ENCODE measurements around the gene TXNDC11.

DNA sequence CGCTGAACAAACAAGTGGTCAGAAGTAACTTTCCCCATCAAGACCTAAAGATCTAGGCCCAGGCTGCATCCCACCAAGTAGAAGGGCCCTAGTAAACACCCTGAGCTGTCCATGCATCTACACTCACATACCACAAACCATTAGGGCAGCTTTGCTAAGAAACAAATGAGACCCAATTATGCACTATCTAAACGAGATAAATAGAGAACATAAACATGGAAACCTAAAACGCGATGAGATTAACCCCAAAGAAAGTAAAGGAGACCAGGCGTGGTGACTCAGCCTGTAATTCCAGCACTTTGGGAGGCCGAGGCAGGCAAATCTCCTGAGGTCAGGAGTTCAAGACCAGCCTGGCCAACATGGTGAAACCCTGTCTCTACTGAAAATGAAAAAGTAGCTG is 5.8 kb downstream of the TXNDC11 start:
- TF ChIP-seq, protein P1, sequence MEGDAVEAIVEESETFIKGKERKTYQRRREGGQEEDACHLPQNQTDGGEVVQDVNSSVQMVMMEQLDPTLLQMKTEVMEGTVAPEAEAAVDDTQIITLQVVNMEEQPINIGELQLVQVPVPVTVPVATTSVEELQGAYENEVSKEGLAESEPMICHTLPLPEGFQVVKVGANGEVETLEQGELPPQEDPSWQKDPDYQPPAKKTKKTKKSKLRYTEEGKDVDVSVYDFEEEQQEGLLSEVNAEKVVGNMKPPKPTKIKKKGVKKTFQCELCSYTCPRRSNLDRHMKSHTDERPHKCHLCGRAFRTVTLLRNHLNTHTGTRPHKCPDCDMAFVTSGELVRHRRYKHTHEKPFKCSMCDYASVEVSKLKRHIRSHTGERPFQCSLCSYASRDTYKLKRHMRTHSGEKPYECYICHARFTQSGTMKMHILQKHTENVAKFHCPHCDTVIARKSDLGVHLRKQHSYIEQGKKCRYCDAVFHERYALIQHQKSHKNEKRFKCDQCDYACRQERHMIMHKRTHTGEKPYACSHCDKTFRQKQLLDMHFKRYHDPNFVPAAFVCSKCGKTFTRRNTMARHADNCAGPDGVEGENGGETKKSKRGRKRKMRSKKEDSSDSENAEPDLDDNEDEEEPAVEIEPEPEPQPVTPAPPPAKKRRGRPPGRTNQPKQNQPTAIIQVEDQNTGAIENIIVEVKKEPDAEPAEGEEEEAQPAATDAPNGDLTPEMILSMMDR (IDR thresholded peaks at IDR 0.05), result no peak
- TF ChIP-seq POLR2AphosphoS5 (IDR thresholded peaks at IDR 0.05), result no peak

Measured in breast epithelium (tissue), 3 donors.